Effector memory CD8-positive, alpha-beta T cell (primary cell): Measurements from ENCODE around the gene SLC17A9.
A peak's percentile ranks its signal among the peaks of the same experiment; 100 is the strongest.

Experiments
- ATAC-seq: fragments of 150-1000 bp; cut with Tn5 transposase; replicated peaks from 2 replicates; pipeline ENCODE4 v1.10.0; 2021; ENCODE audit warnings: mild to moderate bottlenecking, moderate library complexity
- DNase-seq, 3 experiments: peaks; one replicate each; pipeline ENCODE4 v3.0.0; 2021
- H3K27ac Mint-ChIP-seq, 2 donors: one replicate each; pipeline ENCODE4 v1.8.0; 2022; ENCODE audit warnings: mild to moderate bottlenecking in 2 of 2, mixed read lengths in 2 of 2, moderate library complexity in 2 of 2
- H3K27me3 Mint-ChIP-seq, 2 donors: one replicate each; pipeline ENCODE4 v1.8.0; 2022; ENCODE audit warnings: mixed read lengths in 2 of 2
- H3K36me3 Mint-ChIP-seq: one replicate; pipeline ENCODE4 v1.8.0; 2022; ENCODE audit warnings: mild to moderate bottlenecking, moderate library complexity, mixed read lengths; ENCODE audit not compliant: insufficient read depth
- H3K4me1 Mint-ChIP-seq, 2 donors: one replicate each; pipeline ENCODE4 v1.8.0; 2022; ENCODE audit warnings: low read depth in 2 of 2, mixed read lengths in 2 of 2
- H3K4me3 Mint-ChIP-seq, 2 donors: one replicate each; pipeline ENCODE4 v1.8.0; 2022; ENCODE audit warnings: mild to moderate bottlenecking in 2 of 2, mixed read lengths in 2 of 2, moderate library complexity in 2 of 2
- H3K9me3 Mint-ChIP-seq, 2 donors: one replicate each; pipeline ENCODE4 v1.8.0; 2022; ENCODE audit warnings: mixed read lengths in 2 of 2
- total RNA-seq, 9 experiments: gene quantifications; one replicate each; lab custom pipeline; 2026; lab: John Stamatoyannopoulos, UW

The SLC17A9 gene, protein sequence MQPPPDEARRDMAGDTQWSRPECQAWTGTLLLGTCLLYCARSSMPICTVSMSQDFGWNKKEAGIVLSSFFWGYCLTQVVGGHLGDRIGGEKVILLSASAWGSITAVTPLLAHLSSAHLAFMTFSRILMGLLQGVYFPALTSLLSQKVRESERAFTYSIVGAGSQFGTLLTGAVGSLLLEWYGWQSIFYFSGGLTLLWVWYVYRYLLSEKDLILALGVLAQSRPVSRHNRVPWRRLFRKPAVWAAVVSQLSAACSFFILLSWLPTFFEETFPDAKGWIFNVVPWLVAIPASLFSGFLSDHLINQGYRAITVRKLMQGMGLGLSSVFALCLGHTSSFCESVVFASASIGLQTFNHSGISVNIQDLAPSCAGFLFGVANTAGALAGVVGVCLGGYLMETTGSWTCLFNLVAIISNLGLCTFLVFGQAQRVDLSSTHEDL
- total RNA-seq = 4.1 to 27.2 (median 10.1) reads per million in 9 experiments

GRCh38 chr20:62952373-62952967 is at the start of gene SLC17A9:
SLC17A9 (plus strand) TSS chr20:62952709; CDS start chr20:62952831, 122 bp downstream.
- ATAC-seq (peak; percentile 22), DNase-seq (peak in 2 of 3 experiments; percentile 31 to 36)
- Mint-ChIP-seq H3K4me1 (peaks cover 22% of the 10 kb centered on the region in 2 donors), H3K36me3 (peaks cover 18% of the 10 kb centered on the region), H3K27ac (peak within 1 kb of the TSS; percentile 93 to 95), H3K27me3 (no peaks in the 10 kb centered on the region), H3K9me3 (no peaks in the 10 kb centered on the region), H3K4me3 (peak within 1 kb of the TSS; percentile 89)

DNA sequence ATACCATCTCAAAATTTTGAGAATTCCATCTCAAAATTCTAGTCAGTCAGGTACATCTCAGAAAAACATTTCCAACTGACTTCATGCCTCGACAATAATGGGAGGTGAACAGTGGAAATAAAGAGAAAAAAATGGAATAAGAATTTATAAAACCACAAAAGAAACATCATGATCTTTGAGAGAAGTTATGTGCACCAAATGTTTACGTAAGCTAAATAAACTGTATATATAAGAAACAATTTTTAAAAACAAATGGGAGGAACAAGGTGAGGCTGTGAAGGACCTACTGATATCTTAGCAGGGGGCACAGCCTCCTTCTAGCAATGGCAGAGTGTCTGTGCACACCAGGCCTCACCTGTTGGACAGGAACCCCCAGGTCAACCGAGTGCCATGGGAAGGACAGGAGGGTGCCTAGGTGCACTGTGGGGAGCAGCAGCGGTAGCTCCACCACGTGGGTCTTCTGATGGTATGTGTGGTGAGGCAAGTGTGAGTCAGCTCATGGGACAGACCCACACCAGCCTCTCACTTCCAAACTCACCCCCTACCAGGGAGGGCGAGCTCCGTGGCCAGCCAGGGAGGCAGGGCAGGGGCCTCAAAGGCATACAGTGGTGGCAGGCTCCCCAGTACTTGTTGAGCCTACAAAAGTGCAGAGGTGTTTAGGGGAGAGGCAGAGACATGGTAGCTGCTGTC is 49.4 kb upstream of the SLC17A9 start:
- DNase-seq (no peak), ATAC-seq (no peak)
- Mint-ChIP-seq H3K36me3 (peaks cover 87% of the 10 kb centered on the region), H3K4me3 (no peak overlapping the region), H3K4me1 (peaks cover 24 to 39% of the 10 kb centered on the region in 2 donors), H3K27me3 (no peaks in the 10 kb centered on the region), H3K9me3 (no peaks in the 10 kb centered on the region), H3K27ac (no peak overlapping the region)

GRCh38 chr20:62905536-62906117 is 46.9 kb upstream of the SLC17A9 start:
- H3K36me3 Mint-ChIP-seq = peaks cover 99% of the 10 kb centered on the region
- H3K4me3 Mint-ChIP-seq = no peak overlapping the region

DNA sequence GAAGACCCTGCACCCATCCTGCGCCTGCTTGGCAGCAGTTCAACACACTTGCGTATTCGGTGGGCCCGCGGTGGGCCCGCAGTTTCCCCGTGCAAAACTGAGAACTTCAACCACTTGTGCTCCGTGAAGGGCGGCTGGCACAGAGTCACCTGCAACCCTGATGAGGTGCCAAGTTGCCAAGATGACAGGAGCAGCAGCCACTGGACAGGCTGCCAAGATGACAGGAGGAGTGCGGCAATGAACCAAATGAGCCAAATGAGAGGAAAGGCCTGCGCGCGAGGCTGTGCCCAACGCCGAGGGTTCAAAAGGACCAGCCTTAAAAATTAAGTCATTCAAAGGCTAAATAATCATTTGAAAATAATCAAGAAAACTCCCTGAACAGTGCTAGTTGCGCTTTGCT is 46.3 kb upstream of the SLC17A9 start:
- no peaks in the 10 kb centered on the region for H3K9me3 Mint-ChIP-seq
- H3K36me3 Mint-ChIP-seq = peaks cover 95% of the 10 kb centered on the region
- no peak overlapping the region for H3K4me3 Mint-ChIP-seq
- H3K27me3 Mint-ChIP-seq = no peaks in the 10 kb centered on the region
- peak overlapping the region in 1 of 2 donors; percentile 82 for H3K27ac Mint-ChIP-seq
- DNase-seq (no peak), ATAC-seq (no peak)
- H3K4me1 Mint-ChIP-seq = peaks cover 12 to 22% of the 10 kb centered on the region in 2 donors

More at GRCh38 chr20:62905536-62906117, 46.9 kb upstream of the SLC17A9 start:
- no peaks in the 10 kb centered on the region for H3K27me3 Mint-ChIP-seq
- H3K9me3 Mint-ChIP-seq = no peaks in the 10 kb centered on the region
- H3K27ac Mint-ChIP-seq = peak overlapping the region; percentile 36 to 82
- peaks cover 9 to 26% of the 10 kb centered on the region in 2 donors for H3K4me1 Mint-ChIP-seq
- DNase-seq (no peak), ATAC-seq (no peak)

GRCh38 chr20:62906647-62907375 is 45.7 kb upstream of the SLC17A9 start:
- Mint-ChIP-seq H3K27me3 (no peaks in the 10 kb centered on the region), H3K27ac (peak overlapping the region; percentile 41 to 79), H3K4me3 (no peak overlapping the region), H3K4me1 (peaks cover 12 to 22% of the 10 kb centered on the region in 2 donors), H3K9me3 (no peaks in the 10 kb centered on the region), H3K36me3 (peaks cover 94% of the 10 kb centered on the region)
- ATAC-seq = no peak
- DNase-seq = no peak

GRCh38 chr20:62907384-62908317 is 44.9 kb upstream of the SLC17A9 start:
- Mint-ChIP-seq H3K4me3 (no peak overlapping the region), H3K9me3 (no peaks in the 10 kb centered on the region), H3K4me1 (peaks cover 12 to 22% of the 10 kb centered on the region in 2 donors), H3K27me3 (no peaks in the 10 kb centered on the region), H3K36me3 (peaks cover 92% of the 10 kb centered on the region), H3K27ac (peak overlapping the region; percentile 41 to 79)
- ATAC-seq (peak; percentile 76), DNase-seq (peak in 2 of 3 experiments; percentile 35 to 36)

DNA sequence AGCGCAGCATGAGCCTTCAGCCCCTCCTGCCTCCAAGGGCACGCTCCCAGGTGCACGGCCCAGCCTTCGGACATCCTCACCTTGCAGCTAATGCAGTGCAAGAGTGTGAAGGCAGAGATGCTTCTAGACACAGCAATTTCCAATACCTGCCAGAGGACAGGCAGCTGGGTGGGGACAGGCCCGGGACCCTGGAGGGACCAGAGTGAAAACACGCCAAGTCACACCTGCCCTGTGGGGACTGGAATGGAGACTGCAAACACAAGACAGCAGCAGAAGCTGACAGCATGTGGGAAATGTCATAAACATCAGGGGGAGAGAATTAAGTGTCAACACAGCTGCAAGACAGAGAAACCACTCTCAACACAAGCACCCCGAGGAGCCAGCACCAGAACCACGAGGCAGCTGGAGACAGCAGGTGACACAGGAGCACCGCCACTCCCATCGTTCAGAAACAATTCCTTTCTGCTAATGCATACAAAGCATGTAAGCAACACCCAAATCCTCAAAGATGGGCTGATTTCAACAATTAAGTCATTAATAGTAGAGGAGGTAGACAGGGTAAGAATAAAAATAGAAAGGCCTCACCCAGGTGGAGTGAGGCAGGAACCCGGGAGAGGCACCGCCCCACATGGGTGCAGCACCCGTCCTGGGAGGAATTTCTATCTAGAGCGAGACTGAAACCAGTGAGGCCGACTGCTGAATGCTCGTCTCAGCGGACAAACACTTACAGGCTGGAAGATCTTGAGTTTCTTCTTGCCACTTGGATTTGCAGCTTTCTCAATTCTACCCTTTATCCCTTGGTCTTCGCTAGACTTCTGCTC is 43.3 kb upstream of the SLC17A9 start:
- ATAC-seq (no peak), DNase-seq (no peak)
- H3K27ac Mint-ChIP-seq = peak overlapping the region in 1 of 2 donors; percentile 81
- no peaks in the 10 kb centered on the region for H3K9me3 Mint-ChIP-seq
- peaks cover 20 to 30% of the 10 kb centered on the region in 2 donors for H3K4me1 Mint-ChIP-seq
- peaks cover 91% of the 10 kb centered on the region for H3K36me3 Mint-ChIP-seq
- H3K4me3 Mint-ChIP-seq = no peak overlapping the region
- H3K27me3 Mint-ChIP-seq = no peaks in the 10 kb centered on the region

GRCh38 chr20:62910217-62910766 is 42.2 kb upstream of the SLC17A9 start:
- ATAC-seq (no peak), DNase-seq (no peak)
- Mint-ChIP-seq H3K27ac (peak overlapping the region; percentile 77 to 81), H3K36me3 (peaks cover 82% of the 10 kb centered on the region), H3K4me1 (peaks cover 26 to 36% of the 10 kb centered on the region in 2 donors), H3K27me3 (no peaks in the 10 kb centered on the region), H3K9me3 (no peaks in the 10 kb centered on the region), H3K4me3 (no peak overlapping the region)

GRCh38 chr20:62910777-62911497 is 41.6 kb upstream of the SLC17A9 start:
- H3K27me3 Mint-ChIP-seq = no peaks in the 10 kb centered on the region
- ATAC-seq = no peak
- H3K4me3 Mint-ChIP-seq = peak overlapping the region in 1 of 2 donors; percentile 33
- no peak for DNase-seq
- H3K4me1 Mint-ChIP-seq = peaks cover 29 to 41% of the 10 kb centered on the region in 2 donors
- peak overlapping the region in 1 of 2 donors; percentile 81 for H3K27ac Mint-ChIP-seq
- peaks cover 79% of the 10 kb centered on the region for H3K36me3 Mint-ChIP-seq
- H3K9me3 Mint-ChIP-seq = no peaks in the 10 kb centered on the region

- Mint-ChIP-seq H3K36me3 (peaks cover 71% of the 10 kb centered on the region), H3K9me3 (no peaks in the 10 kb centered on the region), H3K27me3 (no peaks in the 10 kb centered on the region), H3K4me1 (peaks cover 33 to 46% of the 10 kb centered on the region in 2 donors), H3K27ac (peak overlapping the region in 1 of 2 donors; percentile 15), H3K4me3 (no peak overlapping the region)
- no peak for DNase-seq
- ATAC-seq = no peak
Measured at GRCh38 chr20:62911701-62912280, 40.7 kb upstream of the SLC17A9 start.
